Activated T-helper 1 cell treated with anti-CD3 and anti-CD28 coated beads, Interleukin-2, amount 50 U/mL, for 16 hours (primary cell): ENCODE measurements around the gene OSBP2.

Experiments
- DNase-seq, 2 donors: peaks; one replicate each; pipeline ENCODE4 v3.0.0-alpha.2; 2020; ENCODE audit warnings: low read depth in 1 of 2, low spot score in 1 of 2

Gene OSBP2

GRCh38 chr22:30830907-30831306 is 136.2 kb downstream of the OSBP2 start:
- no peak for DNase-seq

- DNase-seq = no peak
Observed at GRCh38 chr22:30832407-30832987, 137.8 kb downstream of the OSBP2 start.

GRCh38 chr22:30833322-30833721 is 138.6 kb downstream of the OSBP2 start:
- DNase-seq = no peak

- DNase-seq = no peak
Observed at GRCh38 chr22:30837531-30837930, 142.9 kb downstream of the OSBP2 start.

- DNase-seq = no peak
Observed at GRCh38 chr22:30838111-30838510, 143.4 kb downstream of the OSBP2 start.

GRCh38 chr22:30841273-30841672 is 146.6 kb downstream of the OSBP2 start:
- no peak for DNase-seq

- DNase-seq = no peak
Observed at GRCh38 chr22:30843245-30843644, 148.6 kb downstream of the OSBP2 start.

- no peak for DNase-seq
Observed at GRCh38 chr22:30847583-30847982, 152.9 kb downstream of the OSBP2 start.

GRCh38 chr22:30855266-30855665 is 160.6 kb downstream of the OSBP2 start:
- no peak for DNase-seq

- no peak for DNase-seq
Observed at GRCh38 chr22:30855677-30856518, 161.2 kb downstream of the OSBP2 start.

- DNase-seq = no peak
Observed at GRCh38 chr22:30856741-30857502, 162.2 kb downstream of the OSBP2 start.

- no peak for DNase-seq
Observed at GRCh38 chr22:30857791-30858190, 163.1 kb downstream of the OSBP2 start.

GRCh38 chr22:30858976-30859713 is 164.5 kb downstream of the OSBP2 start:
- no peak for DNase-seq

- DNase-seq = no peak
Observed at GRCh38 chr22:30859714-30860095, 165.0 kb downstream of the OSBP2 start.

GRCh38 chr22:30860176-30861105 is 165.8 kb downstream of the OSBP2 start:
- no peak for DNase-seq

- DNase-seq = no peak
Observed at GRCh38 chr22:30861131-30861530, 166.5 kb downstream of the OSBP2 start.

GRCh38 chr22:30861688-30862552 is 167.2 kb downstream of the OSBP2 start:
- DNase-seq = no peak

GRCh38 chr22:30863081-30863833 is 168.6 kb downstream of the OSBP2 start:
- DNase-seq = no peak
